ENCODE measurements around the gene PDE2A.
A peak's percentile ranks its signal among the peaks of the same experiment; 100 is the strongest.

The PDE2A gene

GRCh38 chr11:72673943-72674828 is at the start of gene PDE2A:
Gene PDE2A, minus strand, starts transcription at chr11:72674422. Its CDS starts 215 bp downstream, at chr11:72674207.
- peak; percentile 30 for DNase-seq

- no peak for DNase-seq
Measured at GRCh38 chr11:72723508-72723907, 49.3 kb upstream of the PDE2A start.

- DNase-seq: peak; percentile 79
Measured at GRCh38 chr11:72722050-72722748, 48.0 kb upstream of the PDE2A start.

GRCh38 chr11:72721689-72722049 is 47.4 kb upstream of the PDE2A start:
- no peak for DNase-seq

- DNase-seq: no peak
Measured at GRCh38 chr11:72721276-72721675, 47.1 kb upstream of the PDE2A start.

GRCh38 chr11:72720784-72721183 is 46.6 kb upstream of the PDE2A start:
- no peak for DNase-seq

- no peak for DNase-seq
Measured at GRCh38 chr11:72720047-72720446, 45.8 kb upstream of the PDE2A start.

GRCh38 chr11:72719551-72719950 is 45.3 kb upstream of the PDE2A start:
- DNase-seq: no peak

GRCh38 chr11:72719144-72719543 is 44.9 kb upstream of the PDE2A start:
- no peak for DNase-seq

- DNase-seq: no peak
Measured at GRCh38 chr11:72718101-72718501, 43.9 kb upstream of the PDE2A start.

GRCh38 chr11:72716788-72717435 is 42.7 kb upstream of the PDE2A start:
- no peak for DNase-seq

GRCh38 chr11:72716290-72716689 is 42.1 kb upstream of the PDE2A start:
- DNase-seq: no peak

- DNase-seq: no peak
Measured at GRCh38 chr11:72712841-72713240, 38.6 kb upstream of the PDE2A start.

GRCh38 chr11:72712168-72712751 is 38.0 kb upstream of the PDE2A start:
- DNase-seq: no peak

GRCh38 chr11:72711141-72711540 is 36.9 kb upstream of the PDE2A start:
- no peak for DNase-seq

- no peak for DNase-seq
Measured at GRCh38 chr11:72710278-72710677, 36.1 kb upstream of the PDE2A start.

- no peak for DNase-seq
Measured at GRCh38 chr11:72709478-72710238, 35.4 kb upstream of the PDE2A start.

- no peak for DNase-seq
Measured at GRCh38 chr11:72707032-72707431, 32.8 kb upstream of the PDE2A start.

GRCh38 chr11:72706579-72706978 is 32.4 kb upstream of the PDE2A start:
- DNase-seq: no peak

- no peak for DNase-seq
Measured at GRCh38 chr11:72705442-72706365, 31.5 kb upstream of the PDE2A start.

- DNase-seq: no peak
Measured at GRCh38 chr11:72704783-72705265, 30.6 kb upstream of the PDE2A start.

Measured in DMS153 (cell line).